Femur (tissue), 1 donor: ENCODE results near the gene EIF2S2.

Experiments used
- DNase-seq: peaks from one replicate; pipeline ENCODE4 v3.0.0-alpha.2; 2017

The EIF2S2 gene

DNA sequence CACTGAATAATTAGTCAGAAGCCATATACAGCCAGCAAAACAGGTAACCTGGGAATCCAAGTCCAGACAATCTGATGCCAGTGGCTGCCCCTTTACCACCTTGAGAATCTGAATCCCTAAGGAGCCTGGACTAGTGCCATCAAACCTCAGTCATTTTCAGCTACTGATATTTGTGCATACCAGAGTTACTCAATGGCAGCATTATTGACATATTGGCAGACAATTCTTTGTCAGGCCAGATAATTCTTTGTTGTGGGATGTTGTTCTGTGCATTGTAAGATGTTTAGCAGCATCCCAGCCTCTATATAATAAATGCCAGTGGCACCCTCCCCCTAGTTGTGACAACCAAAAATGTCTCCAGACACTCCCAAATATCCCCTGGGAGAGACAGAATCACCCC lies 3.2 kb upstream of the EIF2S2 start:
- no peak for DNase-seq

- no peak for DNase-seq
Measured at GRCh38 chr20:34114809-34115208, 2.8 kb upstream of the EIF2S2 start.

DNA sequence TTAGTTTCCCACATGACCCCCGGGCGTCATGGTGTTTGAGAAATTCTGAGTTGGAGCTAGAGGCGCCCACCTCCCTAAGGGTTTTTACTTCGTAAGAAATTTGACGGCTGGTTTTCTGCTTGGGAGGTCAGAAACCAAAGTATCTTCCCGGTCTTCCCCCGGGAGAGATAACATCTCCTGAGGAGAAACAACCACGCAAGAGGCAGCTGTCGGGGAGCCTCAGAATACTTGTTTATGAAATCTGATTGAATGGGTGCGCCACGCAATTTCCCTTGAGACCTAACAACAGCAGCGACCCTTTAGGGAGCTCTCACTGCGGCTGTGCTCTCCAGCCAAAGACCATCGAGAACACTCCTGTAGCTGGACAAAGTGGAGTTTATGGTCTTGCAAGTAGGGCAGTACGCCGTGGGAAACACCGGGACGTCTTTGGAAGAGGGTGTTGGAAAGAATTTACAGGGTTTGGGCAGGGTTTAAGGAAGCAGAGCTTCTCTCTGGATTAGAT lies 608 bp upstream of the EIF2S2 start:
- DNase-seq, result peak; percentile 54

DNA sequence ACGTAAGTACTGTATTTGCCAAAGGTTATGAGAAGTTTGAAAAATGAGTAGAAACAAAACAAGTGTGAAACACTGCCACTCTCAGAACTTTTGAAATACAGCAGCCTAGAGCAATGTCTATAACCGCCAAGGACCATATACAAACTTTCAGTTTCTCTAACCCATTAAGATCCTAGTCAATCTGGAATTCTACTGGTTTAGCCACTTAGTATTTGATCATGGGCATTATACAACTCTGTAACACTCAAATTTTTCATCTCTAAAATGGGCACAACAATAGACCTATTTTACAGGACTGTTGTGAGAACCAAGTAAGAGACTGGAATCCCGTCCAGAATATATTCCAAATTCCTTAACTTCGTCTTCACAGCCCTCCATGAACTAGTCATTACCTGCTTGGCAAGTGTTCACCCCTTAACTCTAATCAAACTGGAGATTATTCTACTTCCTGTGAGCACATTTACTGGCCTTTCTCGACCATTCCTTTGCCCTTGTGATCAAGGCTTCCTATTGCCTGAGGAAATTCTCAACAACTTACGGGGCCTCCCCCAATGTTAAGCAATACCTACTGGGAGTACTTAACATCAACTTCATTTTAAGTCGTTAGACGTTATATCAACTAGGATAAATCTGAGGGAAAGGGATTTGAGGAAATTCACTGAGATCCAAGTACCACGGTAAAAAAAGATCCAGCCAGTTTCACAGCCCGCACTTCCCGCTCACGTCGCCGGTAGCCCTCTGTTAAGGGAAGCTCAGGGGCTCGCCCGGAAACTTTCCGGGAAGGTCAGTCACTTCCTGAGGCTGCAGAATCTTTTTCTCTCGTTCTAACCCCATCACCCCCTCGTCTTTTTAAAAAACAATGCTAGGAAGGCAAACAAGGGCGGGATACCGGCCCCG lies 1.1 kb downstream of the EIF2S2 start:
- peak; percentile 59 for DNase-seq

DNA sequence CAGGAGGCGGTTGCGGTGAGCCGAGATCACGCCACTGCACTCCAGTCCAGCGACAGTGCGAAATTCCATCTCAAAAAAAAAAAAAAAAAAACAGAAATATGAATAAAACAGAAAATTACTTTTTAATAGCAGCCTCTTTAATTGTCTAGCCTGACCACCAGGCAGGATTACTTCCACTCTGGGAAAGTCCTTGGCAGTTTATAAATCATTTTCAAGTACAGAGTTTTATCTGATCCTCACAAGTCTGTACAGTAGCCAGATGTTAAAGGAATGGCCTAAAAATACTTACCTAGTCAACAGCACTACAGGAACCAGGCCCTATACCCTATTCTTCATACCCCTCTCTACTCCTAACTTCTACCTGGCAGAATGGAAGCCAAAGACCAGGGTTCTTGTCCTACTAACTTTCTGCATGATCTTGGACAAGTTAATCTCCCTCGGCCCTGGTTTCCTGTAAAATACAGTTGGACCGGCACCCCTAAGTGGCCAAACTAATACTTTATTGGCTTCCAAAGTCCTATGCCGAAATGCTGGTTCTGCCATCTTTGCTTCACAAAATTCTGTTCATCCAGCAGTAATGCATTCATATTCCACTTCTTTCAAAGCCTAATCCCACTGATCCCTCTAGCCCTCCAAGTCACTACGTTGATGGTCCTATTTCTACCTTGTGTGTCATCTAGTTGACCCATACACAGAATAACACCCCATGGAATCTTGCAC lies 1.9 kb downstream of the EIF2S2 start:
- no peak for DNase-seq

GRCh38 chr20:34109442-34109841 lies 2.6 kb downstream of the EIF2S2 start:
- DNase-seq, result no peak

- DNase-seq, result no peak
Measured at GRCh38 chr20:34108616-34109174, 3.3 kb downstream of the EIF2S2 start.

GRCh38 chr20:34105978-34106675 lies 5.9 kb downstream of the EIF2S2 start:
- no peak for DNase-seq

DNA sequence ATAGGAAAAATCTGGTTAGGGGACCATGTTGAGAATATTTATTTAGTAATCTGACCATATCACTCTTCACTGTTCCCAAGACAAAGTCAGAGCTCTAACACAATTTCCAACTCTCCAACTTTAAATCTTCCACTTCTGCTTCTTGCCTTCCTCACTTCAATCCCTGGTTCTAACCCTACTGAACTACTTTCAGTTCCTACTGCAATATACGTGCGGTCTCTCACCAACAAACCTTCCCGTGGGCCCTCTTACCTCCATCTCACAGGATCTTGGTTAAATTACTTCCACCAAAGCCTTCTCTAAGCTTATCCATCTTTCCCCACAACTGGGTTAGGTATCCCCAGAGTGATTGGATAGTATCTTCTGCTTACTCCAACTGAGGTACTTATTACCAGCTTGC lies 8.0 kb downstream of the EIF2S2 start:
- no peak for DNase-seq

GRCh38 chr20:34102342-34102741 lies 9.7 kb downstream of the EIF2S2 start:
- no peak for DNase-seq

- no peak for DNase-seq
Measured at GRCh38 chr20:34100576-34100975, 11.5 kb downstream of the EIF2S2 start.

DNA sequence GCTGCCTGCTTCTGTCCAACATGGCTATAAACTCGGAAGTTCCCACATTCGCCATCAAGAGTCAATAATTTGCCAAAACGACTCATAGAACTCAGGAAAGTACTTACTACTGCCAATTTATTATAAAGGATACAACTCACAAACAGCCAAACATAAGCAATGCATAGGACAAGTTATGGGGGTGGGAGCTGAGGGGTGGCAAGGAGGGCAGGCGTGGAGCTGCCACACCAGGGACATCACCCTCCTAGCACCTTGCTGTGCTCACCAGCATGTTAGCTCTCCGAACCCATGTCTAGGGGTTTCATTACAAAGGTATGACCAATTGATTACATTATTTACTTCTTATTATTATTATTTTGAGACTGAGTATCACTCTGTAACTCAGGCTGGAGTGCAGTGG lies 12.4 kb downstream of the EIF2S2 start:
- no peak for DNase-seq

- DNase-seq, result no peak
Measured at GRCh38 chr20:34098570-34098969, 13.5 kb downstream of the EIF2S2 start.

GRCh38 chr20:34096699-34097444 lies 15.2 kb downstream of the EIF2S2 start:
- no peak for DNase-seq

DNA sequence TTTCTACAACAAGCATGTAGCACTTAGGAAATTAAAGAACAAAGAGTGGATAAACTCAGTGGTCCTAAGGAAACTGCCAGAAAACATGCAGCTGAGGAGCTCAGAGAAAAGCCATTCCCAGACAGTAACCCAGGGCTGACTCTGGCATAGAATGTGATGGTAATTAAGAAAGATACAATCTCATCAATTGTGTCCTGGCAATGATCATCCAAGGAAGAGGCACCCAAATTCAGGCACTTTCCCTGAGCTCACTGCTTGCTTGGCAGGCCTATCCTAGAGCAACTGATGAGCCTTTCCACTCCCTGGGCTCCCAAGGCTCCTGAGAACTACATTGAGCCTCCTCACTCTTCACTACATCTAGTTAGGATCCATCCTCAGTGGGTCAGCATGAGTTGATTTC lies 16.2 kb downstream of the EIF2S2 start:
- DNase-seq, result no peak

GRCh38 chr20:34093895-34094294 lies 18.1 kb downstream of the EIF2S2 start:
- no peak for DNase-seq

GRCh38 chr20:34091637-34092200 lies 20.3 kb downstream of the EIF2S2 start:
- no peak for DNase-seq

GRCh38 chr20:34090645-34091044 lies 21.4 kb downstream of the EIF2S2 start:
- no peak for DNase-seq

DNA sequence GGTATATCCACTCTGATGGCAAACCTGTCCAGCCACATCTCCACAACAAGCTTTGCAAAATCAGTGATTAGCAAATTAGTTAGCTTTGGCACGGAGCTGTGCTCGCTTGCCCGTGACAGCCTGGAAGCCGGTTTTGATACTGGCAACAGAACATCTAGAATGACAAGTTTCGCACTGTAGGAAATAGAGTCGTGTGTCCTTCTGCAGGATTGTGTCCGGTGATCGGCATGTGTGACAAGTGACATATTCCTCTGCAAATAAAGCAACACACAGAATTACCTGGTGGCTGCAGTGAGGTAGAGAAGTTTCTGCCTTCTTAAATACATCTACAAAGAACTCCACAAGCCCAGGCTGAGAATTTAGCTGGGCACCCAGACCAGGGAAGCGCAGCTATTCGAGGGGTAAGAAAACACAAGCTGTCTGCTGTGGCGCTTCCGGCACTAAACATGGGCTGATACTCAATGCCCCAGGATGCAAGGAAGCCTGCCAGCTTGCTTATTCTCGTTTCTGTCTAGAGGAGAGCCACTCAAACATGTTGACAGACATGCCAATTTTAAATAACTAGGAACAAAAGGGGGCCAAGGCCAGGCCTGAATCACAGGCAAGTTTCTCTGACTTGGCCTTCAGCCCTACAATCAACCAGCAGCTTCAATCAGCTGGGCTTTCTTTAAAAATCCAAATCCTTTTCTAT lies 22.2 kb downstream of the EIF2S2 start:
- no peak for DNase-seq

DNA sequence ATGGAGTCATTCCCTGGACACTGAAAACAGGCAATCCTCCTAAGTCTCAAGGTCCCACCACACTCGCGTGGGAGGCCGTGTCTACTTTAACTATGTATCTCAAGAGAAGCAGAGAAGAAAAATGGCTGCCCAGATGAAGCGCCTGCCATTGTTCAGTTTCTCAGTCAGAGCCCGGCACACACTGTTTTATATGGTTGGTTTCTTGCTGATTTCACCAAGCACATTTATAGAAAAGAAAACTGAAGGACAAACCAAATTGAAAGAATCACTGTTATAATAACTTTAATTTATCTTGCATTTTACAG lies 22.9 kb downstream of the EIF2S2 start:
- DNase-seq, result no peak
